H9 (cell line): Measurements from ENCODE around the gene SCN1B. TPM values are rescaled to one million over a fixed set of nuclear protein-coding genes. Genes with fewer than 3 reads are reported as not detected.

Source experiments
- DNase-seq: peaks from one replicate; pipeline ENCODE4 v3.0.0-alpha.2; 2017
- H2AFZ ChIP-seq: one replicate; pipeline ENCODE4 v1.6.1; 2013; ENCODE audit warnings: mild to moderate bottlenecking, low read length, control low read depth, moderate library complexity
- H2AK5ac ChIP-seq: 2 replicates; pipeline ENCODE4 v1.6.1; 2013; ENCODE audit warnings: low read length, control low read depth, mixed read lengths; ENCODE audit not compliant: insufficient read length
- H2BK120ac ChIP-seq: one replicate; pipeline ENCODE4 v1.6.1; 2013; ENCODE audit warnings: low read depth, mild to moderate bottlenecking, low read length, control low read depth, inconsistent platforms; ENCODE audit not compliant: poor library complexity, severe bottlenecking
- H2BK12ac ChIP-seq: 2 replicates; pipeline ENCODE4 v1.6.1; 2013; ENCODE audit warnings: low read length, control low read depth, mixed read lengths, low read depth; ENCODE audit not compliant: insufficient read length
- H2BK15ac ChIP-seq: 2 replicates; pipeline ENCODE4 v1.6.1; 2013; ENCODE audit warnings: low read depth, low read length, control low read depth
- H2BK20ac ChIP-seq: one replicate; pipeline ENCODE4 v1.6.1; 2013; ENCODE audit warnings: low read depth, mild to moderate bottlenecking, low read length, control low read depth, inconsistent platforms; ENCODE audit not compliant: poor library complexity, severe bottlenecking
- H2BK5ac ChIP-seq: 2 replicates; pipeline ENCODE4 v1.6.1; 2013; ENCODE audit warnings: low read length, control low read depth, mixed read lengths; ENCODE audit not compliant: insufficient read length
- H3K14ac ChIP-seq: 2 replicates; pipeline ENCODE4 v1.6.1; 2013; ENCODE audit warnings: low read length, control low read depth; ENCODE audit not compliant: insufficient read depth
- H3K18ac ChIP-seq: 2 replicates; pipeline ENCODE4 v1.6.1; 2013; ENCODE audit warnings: low read depth, mild to moderate bottlenecking, mixed read lengths, low read length, control low read depth; ENCODE audit not compliant: insufficient read length
- H3K23ac ChIP-seq: 2 replicates; pipeline ENCODE4 v1.6.1; 2013; ENCODE audit warnings: low read length, control low read depth, mixed read lengths, low read depth; ENCODE audit not compliant: insufficient read length
- H3K23me2 ChIP-seq: 2 replicates; pipeline ENCODE4 v1.6.1; 2013; ENCODE audit warnings: low read depth, mild to moderate bottlenecking, mixed read lengths, low read length, control low read depth; ENCODE audit not compliant: insufficient read length, poor library complexity, severe bottlenecking
- H3K27ac ChIP-seq: 2 replicates; pipeline ENCODE4 v1.5.1; 2013; ENCODE audit warnings: low read length, control low read depth, mixed read lengths, low read depth; ENCODE audit not compliant: insufficient read length
- H3K27me3 ChIP-seq: 2 replicates; pipeline ENCODE4 v1.6.1; 2013; ENCODE audit warnings: low read length, control low read depth, inconsistent platforms; ENCODE audit not compliant: insufficient read depth
- H3K4ac ChIP-seq: 2 replicates; pipeline ENCODE4 v1.6.1; 2013; ENCODE audit warnings: low read depth, mild to moderate bottlenecking, control low read depth, inconsistent platforms, low read length, moderate library complexity
- H3K4me1 ChIP-seq: 2 replicates; pipeline ENCODE4 v1.6.1; 2013; ENCODE audit warnings: low read length, control low read depth, inconsistent platforms; ENCODE audit not compliant: insufficient read depth
- H3K4me2 ChIP-seq: 2 replicates; pipeline ENCODE4 v1.6.1; 2013; ENCODE audit warnings: low read length, control low read depth, mixed read lengths; ENCODE audit not compliant: insufficient read length, insufficient read depth
- H3K56ac ChIP-seq: 2 replicates; pipeline ENCODE4 v1.6.1; 2013; ENCODE audit warnings: low read depth, mild to moderate bottlenecking, mixed read lengths, low read length, control low read depth; ENCODE audit not compliant: insufficient read length
- H3K79me1 ChIP-seq: 2 replicates; pipeline ENCODE4 v1.6.1; 2013; ENCODE audit warnings: low read depth, mild to moderate bottlenecking, moderate library complexity, low read length, control low read depth, inconsistent platforms; ENCODE audit not compliant: insufficient read depth, poor library complexity, severe bottlenecking
- H3K79me2 ChIP-seq: 2 replicates; pipeline ENCODE4 v1.6.1; 2013; ENCODE audit warnings: low read length, control low read depth, inconsistent platforms; ENCODE audit not compliant: insufficient read depth
- H3K9ac ChIP-seq: 2 replicates; pipeline ENCODE4 v1.6.1; 2013; ENCODE audit warnings: low read length, control low read depth, mixed read lengths; ENCODE audit not compliant: insufficient read length; ENCODE audit errors: extremely low read depth
- H3K9me3 ChIP-seq: one replicate; pipeline ENCODE4 v1.6.1; 2013; ENCODE audit warnings: low read depth, low read length, inconsistent platforms; ENCODE audit not compliant: control insufficient read depth
- H3T11ph ChIP-seq: one replicate; pipeline ENCODE4 v1.6.1; 2013; ENCODE audit warnings: mild to moderate bottlenecking, low read length, control low read depth, inconsistent platforms
- H4K20me1 ChIP-seq: one replicate; pipeline ENCODE4 v1.6.1; 2013; ENCODE audit not compliant: control insufficient read depth, insufficient read length, insufficient read depth
- H4K5ac ChIP-seq: 2 replicates; pipeline ENCODE4 v1.6.1; 2013; ENCODE audit warnings: low read depth, mild to moderate bottlenecking, mixed read lengths, low read length, control low read depth; ENCODE audit not compliant: insufficient read length
- H4K8ac ChIP-seq: replicated peaks from 2 replicates; pipeline ENCODE4 v1.6.1; 2013; ENCODE audit warnings: low read length, control low read depth, mixed read lengths, low read depth; ENCODE audit not compliant: insufficient read length
- H4K91ac ChIP-seq: 2 replicates; pipeline ENCODE4 v1.6.1; 2013; ENCODE audit warnings: low read depth, mild to moderate bottlenecking, moderate library complexity, mixed read lengths, low read length, control low read depth; ENCODE audit not compliant: insufficient read length
- H3K27ac Mint-ChIP-seq, 3 experiments: 2 replicates in 2 of 3; 3 replicates in 1 of 3; pipeline ENCODE4 v1.8.0; 2020 to 2021; ENCODE audit warnings: mixed read lengths in 3 of 3, mild to moderate bottlenecking in 1 of 3, moderate library complexity in 1 of 3
- H3K27me3 Mint-ChIP-seq: 2 replicates; pipeline ENCODE4 v1.8.0; 2021; ENCODE audit warnings: low read depth, mild to moderate bottlenecking, moderate library complexity, mixed read lengths
- H3K36me3 Mint-ChIP-seq, 3 experiments: 2 replicates in 2 of 3; 3 replicates in 1 of 3; pipeline ENCODE4 v1.8.0; 2020 to 2021; ENCODE audit warnings: low read depth in 3 of 3, mixed read lengths in 3 of 3; ENCODE audit not compliant: insufficient read depth in 1 of 3
- H3K4me1 Mint-ChIP-seq, 2 experiments: 2 replicates each; pipeline ENCODE4 v1.8.0; 2020; ENCODE audit warnings: mixed read lengths in 2 of 2
- H3K4me3 Mint-ChIP-seq, 2 experiments: 2 replicates in 1 of 2; 3 replicates in 1 of 2; pipeline ENCODE4 v1.8.0; 2020 to 2021; ENCODE audit warnings: mild to moderate bottlenecking in 2 of 2, mixed read lengths in 2 of 2, moderate library complexity in 1 of 2
- H3K9me3 Mint-ChIP-seq, 2 experiments: 2 replicates in 1 of 2; 3 replicates in 1 of 2; pipeline ENCODE4 v1.8.0; 2020; ENCODE audit warnings: mild to moderate bottlenecking in 2 of 2, mixed read lengths in 2 of 2, moderate library complexity in 1 of 2
- CTCF ChIP-seq: fragments of 200-600 bp; sonication (generic); conservative IDR thresholded peaks from 3 replicates; pipeline ENCODE4 v1.8.0; 2021; ENCODE audit warnings: antibody characterized with exemption, mild to moderate bottlenecking
- WGBS: extraction: QIAGEN DNeasy Blood & Tissue Kit; methylation state at CpG from one replicate; pipeline ENCODE4 v1.1.7; 2013; ENCODE audit warnings: missing lambda C conversion rate, low lambda C conversion rate, mixed read lengths; ENCODE audit not compliant: insufficient read length; ENCODE audit errors: extremely low coverage; 5-methylcytosine and 5-hydroxymethylcytosine counted together
- total RNA-seq: library from RNA; stranded (reverse); gene quantifications from 2 replicates; pipeline ENCODE4 v1.2.1, GENCODE V29; 2021

The SCN1B gene
- total RNA-seq, 1 experiment from 2014 or later = 3.8 TPM

DNA sequence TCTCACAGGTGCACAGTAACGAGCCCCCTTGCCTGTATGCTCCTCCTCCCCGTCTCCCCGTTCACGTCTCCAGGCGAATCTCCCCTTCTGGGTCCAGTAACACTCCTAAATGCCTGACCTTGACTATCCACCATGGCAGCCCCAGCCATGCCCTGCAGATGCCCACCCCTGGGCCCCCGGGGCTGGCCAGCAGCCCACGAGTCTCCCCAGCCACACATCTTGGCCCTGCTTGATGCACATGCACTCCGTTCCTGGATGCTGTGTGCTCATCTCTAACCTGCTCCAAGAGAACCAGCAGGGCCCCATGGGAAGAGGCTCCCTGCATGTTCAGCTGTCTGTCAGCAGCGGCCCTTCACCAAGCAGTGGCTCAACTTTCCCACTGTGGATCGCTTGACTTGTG, 43.2 kb downstream of the SCN1B start:
- H3K4me2 ChIP-seq = no peak overlapping the region
- no peaks in the 10 kb centered on the region for H3K23me2 ChIP-seq
- Mint-ChIP-seq H3K36me3 (no peaks in the 10 kb centered on the region; a peak in 1 of 7 replicates), H3K9me3 (peaks cover 3 to 6% of the 10 kb centered on the region in 2 experiments; a peak in 3 of 5 replicates), H3K4me3 (no peak overlapping the region), H3K4me1 (peaks cover 12 to 18% of the 10 kb centered on the region in 2 experiments), H3K27ac (no peak overlapping the region; a peak in 1 of 7 replicates), H3K27me3 (peaks cover 6% of the 10 kb centered on the region)
- peaks cover 5% of the 10 kb centered on the region; the same call in 1 of the 2 replicates for H3K4me1 ChIP-seq
- TF ChIP-seq CTCF = no peak
- no peak overlapping the region for H2BK15ac ChIP-seq
- no peak for DNase-seq
- no peak overlapping the region for H2BK120ac ChIP-seq
- H2BK20ac ChIP-seq = no peak overlapping the region
- H3T11ph ChIP-seq = no peak overlapping the region
- no peak overlapping the region for H3K56ac ChIP-seq
- H3K4ac ChIP-seq = no peak overlapping the region
- no peak overlapping the region for H3K14ac ChIP-seq
- H3K27ac ChIP-seq = no peak overlapping the region
- H4K5ac ChIP-seq = no peak overlapping the region
- no peaks in the 10 kb centered on the region for H3K27me3 ChIP-seq
- H2AK5ac ChIP-seq = no peak overlapping the region
- no peaks in the 10 kb centered on the region for H3K79me1 ChIP-seq
- no peak overlapping the region for H3K23ac ChIP-seq
- no peaks in the 10 kb centered on the region for H3K9me3 ChIP-seq
- H2AFZ ChIP-seq = no peak overlapping the region
- H4K8ac ChIP-seq = no peak overlapping the region
- no peak overlapping the region for H2BK5ac ChIP-seq
- no peak overlapping the region for H2BK12ac ChIP-seq
- H4K20me1 ChIP-seq = no peaks in the 10 kb centered on the region
- WGBS = no CpG with 5 or more reads among the region's 10 CpGs
- no peak overlapping the region for H3K18ac ChIP-seq
- H4K91ac ChIP-seq = no peak overlapping the region
- H3K79me2 ChIP-seq = no peaks in the 10 kb centered on the region
- no peak overlapping the region for H3K9ac ChIP-seq
